Measurements from ENCODE around the gene RAD51. TPM values are rescaled to one million over a fixed set of nuclear protein-coding genes. Genes with fewer than 3 reads are reported as not detected.

RAD51 gene
- total RNA-seq, 1 experiment from 2014 or later, result 12.0 TPM

DNA sequence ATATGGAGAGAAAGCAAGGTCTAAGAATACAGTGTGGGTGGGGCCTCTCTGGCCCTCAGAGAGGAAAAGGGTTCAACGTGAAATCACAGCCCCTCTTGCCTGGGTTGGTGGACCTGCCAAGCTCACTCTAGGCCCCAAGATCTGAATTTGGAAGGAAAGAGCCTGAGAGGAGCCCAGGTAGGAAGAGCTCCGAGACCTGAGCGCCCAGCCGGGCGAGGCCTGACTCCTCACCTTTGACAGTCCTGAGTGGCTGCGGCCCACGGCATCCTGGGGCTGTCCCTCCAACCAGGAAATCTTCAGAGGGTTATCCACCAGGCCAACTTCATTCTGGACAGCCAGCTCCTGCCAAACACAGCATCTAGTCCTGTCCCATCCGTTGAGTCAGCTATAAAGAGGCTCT, 78.5 kb downstream of the RAD51 start:
- in situ Hi-C loops (cut with HindIII; ENCODE audit: low sequenced_read_pairs), result no loop called here
- no peak for DNase-seq (ENCODE audit: low spot score)

DNA sequence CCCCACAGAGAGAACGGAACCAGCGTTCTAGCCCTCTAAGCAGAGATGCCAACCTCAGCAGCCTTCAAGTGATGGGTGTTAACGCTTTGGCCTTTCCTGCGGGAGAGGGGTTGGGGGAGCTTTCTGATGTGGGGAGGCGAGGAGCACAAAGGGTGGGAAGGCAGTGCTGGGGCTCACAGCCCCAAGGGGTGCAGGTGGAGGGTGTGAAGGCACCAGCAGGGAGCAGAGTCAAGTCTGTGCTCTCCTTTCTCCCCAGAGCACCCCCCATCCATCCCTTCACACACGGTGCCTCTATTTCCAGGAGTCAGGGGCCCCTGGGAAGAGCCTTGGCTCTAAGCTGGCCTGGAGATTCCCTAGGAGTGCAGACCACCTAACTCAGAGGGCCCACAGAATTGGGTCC, 78.9 kb downstream of the RAD51 start:
- in situ Hi-C loops (cut with HindIII; ENCODE audit: low sequenced_read_pairs), result no loop called here
- no peak for DNase-seq (ENCODE audit: low spot score)

DNA sequence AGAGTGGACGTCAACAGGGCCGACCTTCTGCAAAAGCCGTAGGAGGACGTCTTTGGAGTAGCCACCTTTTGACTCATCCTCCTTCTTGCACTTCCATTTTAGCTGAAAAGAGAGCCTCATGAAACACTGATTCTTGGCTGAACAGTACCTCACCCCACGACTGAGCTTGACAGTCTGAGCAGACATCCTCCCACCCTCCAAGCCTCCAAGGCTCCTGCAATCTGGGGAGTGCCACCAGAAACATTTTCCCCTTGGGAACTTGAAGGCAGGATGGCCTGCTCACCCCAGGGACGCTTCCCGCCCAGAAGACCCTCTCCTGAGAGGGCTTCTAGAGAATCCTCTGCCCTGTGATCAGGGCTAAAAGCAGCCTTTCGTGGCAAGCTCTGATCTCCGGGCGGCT, 80.0 kb downstream of the RAD51 start:
- in situ Hi-C loops (cut with HindIII; ENCODE audit: low sequenced_read_pairs), result no loop called here
- DNase-seq (ENCODE audit: low spot score), result no peak

DNA sequence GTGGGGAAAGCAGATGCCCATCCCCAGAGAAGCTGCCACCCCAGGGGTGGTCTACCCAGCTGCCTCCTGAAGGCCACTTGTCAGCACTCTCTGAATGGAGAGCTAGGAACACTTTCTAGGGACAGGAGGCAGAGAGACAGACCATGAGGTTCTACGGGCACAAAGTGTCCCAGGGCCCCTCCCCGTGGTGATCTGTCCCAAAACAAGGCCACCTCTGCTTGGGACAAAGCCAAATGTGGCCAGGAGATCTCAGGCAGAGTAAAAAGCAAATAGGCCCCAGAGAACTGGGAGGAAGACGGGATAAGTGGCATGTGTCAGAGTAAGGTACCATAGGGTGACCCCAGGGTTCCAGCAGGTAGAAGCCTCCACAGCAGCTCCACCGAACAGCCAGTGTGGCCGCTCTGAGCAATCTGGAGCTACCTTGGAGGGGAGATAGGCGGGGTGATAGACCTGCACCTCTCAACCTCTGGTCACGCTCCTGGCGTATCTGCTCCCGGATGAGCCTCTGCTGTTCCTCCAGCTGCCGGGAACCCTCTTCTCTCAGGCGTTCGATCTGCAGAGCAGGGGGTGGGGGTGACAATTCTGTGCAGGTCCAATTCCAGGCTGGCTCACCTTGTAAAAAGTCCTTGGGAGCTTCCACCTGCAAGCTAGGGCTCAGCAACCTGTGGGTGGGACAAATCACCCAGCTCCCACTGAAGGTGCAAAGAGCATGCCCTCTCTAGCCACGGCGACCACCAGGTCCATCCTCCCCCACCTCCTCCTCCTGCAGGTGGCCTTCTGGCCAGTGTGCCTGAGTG, 81.0 kb downstream of the RAD51 start:
- DNase-seq (ENCODE audit: low spot score), result no peak
- in situ Hi-C loops (cut with HindIII; ENCODE audit: low sequenced_read_pairs), result no loop called here

DNA sequence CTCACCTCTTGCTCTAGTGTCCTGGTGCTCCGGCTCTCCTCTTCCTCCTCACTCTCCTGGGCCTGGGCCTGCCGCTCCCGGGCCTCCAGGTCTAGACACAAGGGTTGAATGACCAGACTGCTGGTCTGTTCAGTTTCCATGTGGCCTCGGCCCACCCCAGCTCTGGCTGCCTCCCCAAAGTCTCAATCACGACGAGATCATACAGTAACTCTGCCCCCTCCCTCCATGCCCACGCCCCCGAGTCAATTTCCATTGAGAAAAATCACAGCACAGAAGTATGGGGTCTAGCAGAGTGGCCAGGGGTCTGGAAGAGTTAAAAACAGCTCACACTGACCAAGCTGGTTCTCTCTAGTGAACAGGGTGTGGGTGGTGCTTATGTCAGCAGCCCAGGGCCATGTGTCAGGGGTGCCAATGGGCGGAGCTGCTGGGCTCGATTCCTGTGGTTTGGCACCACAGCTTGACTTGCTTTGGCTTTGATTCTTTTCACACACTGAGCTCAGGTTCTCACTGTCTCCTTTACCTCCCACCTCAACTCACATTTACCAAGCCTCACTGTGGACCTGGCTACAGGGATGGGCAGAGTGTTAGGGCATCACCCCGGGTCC, 81.7 kb downstream of the RAD51 start:
- in situ Hi-C loops (cut with HindIII; ENCODE audit: low sequenced_read_pairs), result no loop called here
- no peak for DNase-seq (ENCODE audit: low spot score)

Other genes starting within 250 kb of the RAD51 start
- gene CHST14, start 224.2 kb upstream of the RAD51 start, total RNA-seq (2014; rRNA removed; shearing (Covaris generic)), result 5.8 and 6.5 TPM in 2 replicates
- 41.9 and 66.4 TPM in 2 replicates for gene CCDC32, start 130.1 kb upstream of the RAD51 start, total RNA-seq (2014; rRNA removed; shearing (Covaris generic))
- 21.7 and 33.5 TPM in 2 replicates for gene RPUSD2, start 125.9 kb upstream of the RAD51 start, total RNA-seq (2014; rRNA removed; shearing (Covaris generic))
- 38.4 and 40.6 TPM in 2 replicates for gene KNL1, start 100.9 kb upstream of the RAD51 start, total RNA-seq (2014; rRNA removed; shearing (Covaris generic))
- gene RMDN3, start 60.1 kb downstream of the RAD51 start, total RNA-seq (2014; rRNA removed; shearing (Covaris generic)), result 107 and 114 TPM in 2 replicates
- 829 and 1,388 TPM in 2 replicates for gene GCHFR, start 68.9 kb downstream of the RAD51 start, total RNA-seq (2014; rRNA removed; shearing (Covaris generic))
- gene C15orf62, start 74.8 kb downstream of the RAD51 start, total RNA-seq (2014; rRNA removed; shearing (Covaris generic)), result 3.1 and 4.0 TPM in 2 replicates
- 27.5 and 29.2 TPM in 2 replicates for gene ZFYVE19, start 111.9 kb downstream of the RAD51 start, total RNA-seq (2014; rRNA removed; shearing (Covaris generic))
- 49.7 and 100 TPM in 2 replicates for gene DNAJC17, start 112.3 kb downstream of the RAD51 start, total RNA-seq (2014; rRNA removed; shearing (Covaris generic))
- not detected in 2 replicates for gene PPP1R14D, start 133.5 kb downstream of the RAD51 start, total RNA-seq (2014; rRNA removed; shearing (Covaris generic))
- gene SPINT1, start 148.9 kb downstream of the RAD51 start, total RNA-seq (2014; rRNA removed; shearing (Covaris generic)), result 0.62 TPM in 1 of 2 replicates, not detected in the other
- 0.24 and 1.7 TPM in 2 replicates for gene RHOV, start 179.1 kb downstream of the RAD51 start, total RNA-seq (2014; rRNA removed; shearing (Covaris generic))
- gene VPS18, start 199.3 kb downstream of the RAD51 start, total RNA-seq (2014; rRNA removed; shearing (Covaris generic)), result 51.4 and 57.3 TPM in 2 replicates
- 0.20 and 0.62 TPM in 2 replicates for gene DLL4, start 234.2 kb downstream of the RAD51 start, total RNA-seq (2014; rRNA removed; shearing (Covaris generic))